Gastroesophageal sphincter (tissue), 3 donors: Measurements from ENCODE around the gene LSM7.

Experiments
- EP300 ChIP-seq: sonication (generic); formaldehyde crosslinking; IDR thresholded peaks from one replicate; pipeline ENCODE4 v1.6.1; 2017; ENCODE audit warnings: antibody characterized with exemption, mild to moderate bottlenecking
- POLR2AphosphoS5 ChIP-seq: sonication (generic); formaldehyde crosslinking; IDR thresholded peaks from one replicate; pipeline ENCODE4 v1.6.1; 2017; ENCODE audit warnings: antibody characterized with exemption
- TF ChIP-seq, protein P1 (sequence below), 4 experiments: fragments of 200-600 bp in 2 of 4; fragments of 450-650 bp in 2 of 4; sonication (generic) in 1 of 4; IDR thresholded peaks; one replicate each; pipeline ENCODE4 v1.5.1; 2017 to 2019; ENCODE audit warnings: antibody characterized with exemption in 4 of 4, mild to moderate bottlenecking in 2 of 4, moderate library complexity in 2 of 4

GRCh38 chr19:2288338-2288817, 40.0 kb downstream of the LSM7 start:
- TF ChIP-seq, protein P1, sequence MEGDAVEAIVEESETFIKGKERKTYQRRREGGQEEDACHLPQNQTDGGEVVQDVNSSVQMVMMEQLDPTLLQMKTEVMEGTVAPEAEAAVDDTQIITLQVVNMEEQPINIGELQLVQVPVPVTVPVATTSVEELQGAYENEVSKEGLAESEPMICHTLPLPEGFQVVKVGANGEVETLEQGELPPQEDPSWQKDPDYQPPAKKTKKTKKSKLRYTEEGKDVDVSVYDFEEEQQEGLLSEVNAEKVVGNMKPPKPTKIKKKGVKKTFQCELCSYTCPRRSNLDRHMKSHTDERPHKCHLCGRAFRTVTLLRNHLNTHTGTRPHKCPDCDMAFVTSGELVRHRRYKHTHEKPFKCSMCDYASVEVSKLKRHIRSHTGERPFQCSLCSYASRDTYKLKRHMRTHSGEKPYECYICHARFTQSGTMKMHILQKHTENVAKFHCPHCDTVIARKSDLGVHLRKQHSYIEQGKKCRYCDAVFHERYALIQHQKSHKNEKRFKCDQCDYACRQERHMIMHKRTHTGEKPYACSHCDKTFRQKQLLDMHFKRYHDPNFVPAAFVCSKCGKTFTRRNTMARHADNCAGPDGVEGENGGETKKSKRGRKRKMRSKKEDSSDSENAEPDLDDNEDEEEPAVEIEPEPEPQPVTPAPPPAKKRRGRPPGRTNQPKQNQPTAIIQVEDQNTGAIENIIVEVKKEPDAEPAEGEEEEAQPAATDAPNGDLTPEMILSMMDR (IDR thresholded peaks at IDR 0.05): no peak
- TF ChIP-seq POLR2AphosphoS5 (no peak), EP300 (no peak)
